GM12872 (cell line): ENCODE measurements around the gene CRACDL.

Source experiments
- CTCF ChIP-seq: IDR thresholded peaks from 3 replicates; pipeline ENCODE4 v1.5.1; 2011; ENCODE audit warnings: low read depth, mild to moderate bottlenecking, low read length, moderate library complexity; ENCODE audit not compliant: insufficient read depth

The CRACDL gene

DNA sequence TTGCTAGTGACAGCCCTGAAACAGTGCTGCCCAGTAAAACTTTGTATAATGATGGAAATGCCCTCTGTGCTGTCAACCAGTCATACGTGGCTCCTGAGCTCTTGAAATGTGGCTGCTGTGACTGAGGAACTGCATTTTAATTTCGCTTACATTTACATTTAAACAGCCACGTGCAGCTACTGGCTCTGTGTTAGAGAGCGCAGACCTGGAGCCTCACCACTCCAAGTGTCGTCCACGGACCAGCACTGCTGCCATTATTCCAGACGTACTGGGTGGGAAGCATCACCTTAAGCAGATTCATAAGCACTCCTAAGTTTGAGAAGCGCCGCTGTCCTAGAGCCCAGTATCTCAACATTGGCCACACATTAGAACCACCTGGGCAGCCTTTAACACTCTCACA lies 128.1 kb downstream of the CRACDL start:
- no peak for TF ChIP-seq CTCF

GRCh38 chr2:98807221-98807620 lies 128.8 kb downstream of the CRACDL start:
- no peak for TF ChIP-seq CTCF

GRCh38 chr2:98806236-98806697 lies 129.8 kb downstream of the CRACDL start:
- TF ChIP-seq CTCF: no peak

DNA sequence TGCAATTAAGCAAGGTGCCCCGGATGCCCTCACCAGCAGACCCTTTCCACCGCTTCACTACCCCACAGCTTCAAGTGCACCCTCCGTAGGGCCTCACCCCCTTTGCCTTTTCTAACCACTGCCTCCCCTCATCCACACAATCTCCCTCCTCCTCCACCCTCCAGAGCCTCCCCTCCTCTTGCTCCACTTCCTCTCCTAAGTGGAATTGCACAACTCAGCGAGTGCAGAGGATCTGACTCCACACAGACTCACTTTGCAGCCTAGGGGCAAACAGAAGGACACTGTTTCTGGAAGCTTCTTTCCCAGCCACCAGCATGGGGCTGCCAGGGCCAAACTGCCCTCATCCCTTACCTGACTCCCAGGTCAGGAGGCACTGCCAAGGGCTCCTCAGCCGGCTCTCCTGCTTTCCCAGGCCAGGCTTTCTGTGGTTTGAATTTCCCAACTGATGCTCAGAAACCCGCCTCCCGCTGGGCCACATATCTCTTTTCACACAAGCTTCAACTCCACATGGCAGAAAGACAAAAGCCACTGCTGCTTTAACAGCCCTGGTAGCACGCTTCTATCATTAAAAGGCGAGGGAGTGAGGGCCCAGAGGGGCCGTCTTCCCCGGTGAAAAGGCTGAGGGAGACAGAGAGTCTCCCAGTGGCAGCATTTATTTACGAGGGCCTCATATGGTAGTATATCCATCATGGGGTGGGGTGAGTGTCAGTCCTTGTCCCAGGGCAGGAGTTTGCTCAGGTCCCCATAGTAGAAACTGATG lies 130.4 kb downstream of the CRACDL start:
- no peak for TF ChIP-seq CTCF

DNA sequence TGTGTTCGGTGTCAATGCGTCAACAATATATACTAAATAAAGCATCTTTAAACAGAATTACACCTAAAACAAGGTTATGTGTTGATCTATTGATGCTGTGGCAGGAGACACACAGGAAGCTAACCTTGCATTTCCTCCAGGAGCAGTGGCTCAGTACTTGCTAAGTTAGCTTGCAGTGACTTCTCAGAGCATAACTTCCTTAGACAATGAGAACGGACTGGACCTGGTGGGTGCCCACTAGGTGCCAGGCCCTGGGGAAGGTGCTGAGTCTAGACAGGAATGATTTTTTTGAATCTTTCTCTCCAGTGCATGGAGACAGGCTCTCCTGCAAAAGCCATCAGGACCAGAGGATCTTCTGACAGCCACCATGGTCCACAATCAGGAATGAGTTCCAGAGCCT lies 131.3 kb downstream of the CRACDL start:
- TF ChIP-seq CTCF: no peak

- no peak for TF ChIP-seq CTCF
Measured at GRCh38 chr2:98804265-98804650, 131.8 kb downstream of the CRACDL start.

DNA sequence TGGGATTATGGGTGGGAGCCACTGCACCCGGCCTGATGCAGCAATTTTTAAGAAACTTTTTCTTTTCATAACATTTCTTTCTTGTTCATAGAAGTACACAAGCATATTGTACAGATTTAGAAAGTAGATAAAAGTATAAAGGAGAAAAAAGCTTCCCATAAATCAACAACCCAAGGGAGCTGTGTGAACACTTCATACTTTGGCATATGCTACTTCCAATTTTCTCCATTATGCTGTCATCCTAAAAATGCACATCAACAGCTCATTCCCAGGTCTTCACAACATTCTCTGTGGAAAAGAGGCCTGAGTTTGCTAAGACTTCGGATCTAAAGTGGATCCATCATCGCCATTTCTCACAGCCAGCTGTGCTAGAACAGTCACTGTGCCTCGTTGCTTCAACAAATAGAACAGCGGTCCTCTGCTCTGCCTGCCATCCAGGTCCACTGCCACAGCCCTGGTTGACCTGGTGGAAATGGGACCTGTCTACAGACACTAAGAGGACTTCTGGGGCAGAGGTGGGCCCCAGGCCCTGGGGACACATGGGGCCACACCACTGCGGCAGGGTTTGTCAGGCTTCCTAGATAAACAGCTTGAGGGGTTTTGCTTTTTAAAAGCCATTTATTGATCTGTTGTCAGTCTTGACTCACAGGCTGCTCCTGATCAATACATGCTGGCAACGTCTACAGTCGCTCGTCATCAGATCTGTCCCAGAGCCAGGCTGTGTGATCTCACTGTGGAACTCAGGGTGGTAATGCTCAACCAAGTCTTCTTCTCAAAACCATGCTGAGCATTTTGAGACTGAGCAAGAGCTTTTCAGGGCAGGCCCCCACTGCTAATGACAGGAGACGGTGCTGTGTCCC lies 132.4 kb downstream of the CRACDL start:
- TF ChIP-seq CTCF: no peak
